K562 (cell line): ENCODE measurements around the gene CHCHD5. TPM values are rescaled to one million over a fixed set of nuclear protein-coding genes. Genes with fewer than 3 reads are reported as not detected.
A peak's percentile ranks its signal among the peaks of the same experiment; 100 is the strongest.

Experiments used
- ATF1 ChIP-seq, 2 experiments: fragments of 450-650 bp in 1 of 2; IDR thresholded peaks; 2 replicates each; pipeline ENCODE4 v1.6.1; 2016; ENCODE audit warnings: missing compliant biosample characterization in 1 of 2, missing genetic modification characterization in 1 of 2
- CGGBP1 ChIP-seq: fragments of 250-450 bp; sonication (Bioruptor Pico); IDR thresholded peaks from 2 replicates; pipeline ENCODE4 v1.9.0; 2021; ENCODE audit warnings: mild to moderate bottlenecking
- CTBP1 ChIP-seq: fragments of 450-650 bp; IDR thresholded peaks from 2 replicates; pipeline ENCODE4 v1.6.1; 2016; ENCODE audit warnings: borderline replicate concordance
- KDM1A ChIP-seq, 2 experiments: fragments of 450-650 bp; IDR thresholded peaks; 2 replicates each; pipeline ENCODE4 v1.6.1; 2016; ENCODE audit warnings: mild to moderate bottlenecking in 2 of 2
- MCM3 ChIP-seq: fragments of 450-650 bp; IDR thresholded peaks from 2 replicates; pipeline ENCODE4 v1.6.1; 2016
- NCOA1 ChIP-seq: fragments of 450-650 bp; IDR thresholded peaks from 2 replicates; pipeline ENCODE4 v1.6.1; 2016; ENCODE audit warnings: low read depth
- NFXL1 ChIP-seq: fragments of 450-650 bp; formaldehyde crosslinking; IDR thresholded peaks from 2 replicates; pipeline ENCODE4 v1.4.0; 2021; ENCODE audit warnings: mild to moderate bottlenecking
- PRMT5 ChIP-seq: sonication (generic); formaldehyde crosslinking; IDR thresholded peaks from 2 replicates; pipeline ENCODE4 v1.5.0; 2020; ENCODE audit warnings: missing genetic modification reagents
- SMAD2 ChIP-seq: fragments of 150-350 bp; IDR thresholded peaks from 2 replicates; pipeline ENCODE4 v1.6.1; 2014; ENCODE audit warnings: low read depth, mild to moderate bottlenecking, low read length
- SNIP1 ChIP-seq: fragments of 450-650 bp; IDR thresholded peaks from 2 replicates; pipeline ENCODE4 v1.7.1; 2017; ENCODE audit warnings: low read depth, mild to moderate bottlenecking
- TAF15 ChIP-seq: fragments of 200-400 bp; formaldehyde crosslinking; IDR thresholded peaks from 2 replicates; pipeline ENCODE4 v1.6.1; 2017; ENCODE audit warnings: mild to moderate bottlenecking, low read depth, low read length, moderate library complexity
- TEAD2 ChIP-seq: fragments of 450-650 bp; IDR thresholded peaks from 2 replicates; pipeline ENCODE4 v1.6.1; 2016; ENCODE audit warnings: missing genetic modification characterization, control low read depth, missing compliant biosample characterization
- ZC3H8 ChIP-seq: fragments of 450-650 bp; IDR thresholded peaks from 2 replicates; pipeline ENCODE4 v1.6.1; 2017
- ZNF224 ChIP-seq: sonication (generic); formaldehyde crosslinking; IDR thresholded peaks from 2 replicates; pipeline ENCODE4 v1.8.0; 2022; ENCODE audit warnings: mild to moderate bottlenecking, missing genetic modification reagents
- ZNF384 ChIP-seq: IDR thresholded peaks from 2 replicates; pipeline ENCODE4 v1.6.1; 2012; ENCODE audit warnings: low read depth, low read length, improper control_type of control experiment
- ZNF644 ChIP-seq: fragments of 200-800 bp; sonication (Bioruptor generic); IDR thresholded peaks from 2 replicates; pipeline ENCODE4 v1.6.1; 2016; ENCODE audit warnings: low read depth, missing genetic modification characterization, missing compliant biosample characterization
- ZZZ3 ChIP-seq: fragments of 450-650 bp; IDR thresholded peaks from 2 replicates; pipeline ENCODE4 v1.6.1; 2016; ENCODE audit warnings: antibody characterized with exemption, mild to moderate bottlenecking, moderate library complexity
- polyA plus RNA-seq, 8 experiments: library from polyadenylated mRNA; depleted of rRNA in 4 of 8; stranded (reverse) in 5 of 8; unstranded in 3 of 8; fragments of >200 nt; fragmentation: Nextera tagmentation in 2 of 8; fragmentation: Illumina TruSeq in 1 of 8; extraction: Ambion mirVana in 2 of 8; extraction: Trizol in 1 of 8; gene quantifications; 2 replicates each; pipeline versions ENCODE4 v1.2.1 to v1.2.3, GENCODE V29; 2011 to 2014; ENCODE audit warnings: inconsistent platforms in 1 of 8, missing spikeins in 1 of 8
- total RNA-seq, 7 experiments: library from RNA; depleted of rRNA in 6 of 7; stranded (reverse); fragments of >200 nt in 6 of 7; fragmentation: Illumina TruSeq in 2 of 7; extraction: Trizol in 2 of 7; gene quantifications; 2 replicates each; pipeline versions ENCODE4 v1.2.1 to v1.2.3, GENCODE V29; 2011 to 2021; ENCODE audit warnings: low replicate concordance in 1 of 7
- TF ChIP-seq, protein P1 (sequence below): fragments of 200-800 bp; sonication (Bioruptor generic); IDR thresholded peaks from 2 replicates; pipeline ENCODE4 v1.6.1; 2017; ENCODE audit warnings: missing genetic modification characterization, missing compliant biosample characterization
- TF ChIP-seq, protein P2 (sequence below): sonication (generic); formaldehyde crosslinking; IDR thresholded peaks from 2 replicates; pipeline ENCODE4 v1.8.1; 2023; ENCODE audit warnings: mild to moderate bottlenecking, missing genetic modification reagents, moderate library complexity

Gene CHCHD5
- total and polyA plus RNA-seq, 9 of the 15 experiments (the other 6 are each of a cell fraction or from before 2014, with no cell fraction given) = 7.4 to 79.3 (median 33.4) TPM

DNA sequence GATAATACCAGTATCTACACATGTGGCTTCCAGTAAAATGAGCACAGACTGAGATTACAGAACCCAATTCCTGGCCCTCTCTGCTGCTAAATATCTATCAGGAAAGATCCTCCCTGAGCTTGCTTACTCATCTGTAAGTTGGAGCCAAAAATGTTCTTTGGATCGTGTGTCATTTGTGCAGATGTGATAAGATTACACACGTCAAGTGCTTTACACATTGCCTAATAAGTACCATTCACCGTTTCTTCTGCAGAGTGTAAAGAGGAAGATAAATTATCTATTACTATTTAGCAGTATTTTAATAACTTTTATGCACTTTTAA, 38.1 kb downstream of the CHCHD5 start (continued):
- TF ChIP-seq, protein P1, sequence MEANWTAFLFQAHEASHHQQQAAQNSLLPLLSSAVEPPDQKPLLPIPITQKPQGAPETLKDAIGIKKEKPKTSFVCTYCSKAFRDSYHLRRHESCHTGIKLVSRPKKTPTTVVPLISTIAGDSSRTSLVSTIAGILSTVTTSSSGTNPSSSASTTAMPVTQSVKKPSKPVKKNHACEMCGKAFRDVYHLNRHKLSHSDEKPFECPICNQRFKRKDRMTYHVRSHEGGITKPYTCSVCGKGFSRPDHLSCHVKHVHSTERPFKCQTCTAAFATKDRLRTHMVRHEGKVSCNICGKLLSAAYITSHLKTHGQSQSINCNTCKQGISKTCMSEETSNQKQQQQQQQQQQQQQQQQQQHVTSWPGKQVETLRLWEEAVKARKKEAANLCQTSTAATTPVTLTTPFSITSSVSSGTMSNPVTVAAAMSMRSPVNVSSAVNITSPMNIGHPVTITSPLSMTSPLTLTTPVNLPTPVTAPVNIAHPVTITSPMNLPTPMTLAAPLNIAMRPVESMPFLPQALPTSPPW (CRISPR knock-in tag) = no peak
- TF ChIP-seq ZNF644 (no peak), ZC3H8 (no peak), KDM1A (IDR thresholded peaks at IDR 0.05) (peak; percentile 47 to 50; a peak in 2 of 4 replicates), ZNF224 (CRISPR knock-in tag) (no peak), NCOA1 (no peak), CTBP1 (peak; percentile 70; the same call in 1 of the 2 replicates), NFXL1 (CRISPR knock-in tag) (no peak), TAF15 (no peak), TEAD2 (tag) (no peak), ATF1 (CRISPR knock-in tag; IDR thresholded peaks at IDR 0.05) (no peak), ATF1 (tag; IDR thresholded peaks at IDR 0.05) (peak; percentile 49), PRMT5 (CRISPR knock-in tag) (no peak), ZNF384 (no peak), CGGBP1 (CRISPR knock-in tag) (no peak), SNIP1 (no peak), MCM3 (no peak), ZZZ3 (no peak), SMAD2 (no peak)
- TF ChIP-seq, protein P2, sequence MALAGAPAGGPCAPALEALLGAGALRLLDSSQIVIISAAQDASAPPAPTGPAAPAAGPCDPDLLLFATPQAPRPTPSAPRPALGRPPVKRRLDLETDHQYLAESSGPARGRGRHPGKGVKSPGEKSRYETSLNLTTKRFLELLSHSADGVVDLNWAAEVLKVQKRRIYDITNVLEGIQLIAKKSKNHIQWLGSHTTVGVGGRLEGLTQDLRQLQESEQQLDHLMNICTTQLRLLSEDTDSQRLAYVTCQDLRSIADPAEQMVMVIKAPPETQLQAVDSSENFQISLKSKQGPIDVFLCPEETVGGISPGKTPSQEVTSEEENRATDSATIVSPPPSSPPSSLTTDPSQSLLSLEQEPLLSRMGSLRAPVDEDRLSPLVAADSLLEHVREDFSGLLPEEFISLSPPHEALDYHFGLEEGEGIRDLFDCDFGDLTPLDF (CRISPR knock-in tag) = no peak
